SU-DHL-6 (cell line): ENCODE measurements around the gene CSRNP3.

Experiments
- H2AFZ ChIP-seq: fragments of 200-600 bp; sonication (generic); 2 replicates; pipeline ENCODE4 v1.6.1; 2014; ENCODE audit warnings: low read depth, mild to moderate bottlenecking, moderate library complexity, mixed read lengths, antibody characterized with exemption, low read length; ENCODE audit not compliant: severe bottlenecking
- H3F3A ChIP-seq: fragments of 200-600 bp; shearing (Covaris generic); 2 replicates; pipeline ENCODE4 v1.6.0; 2016; ENCODE audit warnings: antibody characterized with exemption, mild to moderate bottlenecking; ENCODE audit not compliant: insufficient read depth
- H3K27ac ChIP-seq: fragments of 200-600 bp; sonication (generic); 2 replicates; pipeline ENCODE4 v1.5.1; 2016; ENCODE audit warnings: low read depth, mild to moderate bottlenecking, low read length, moderate library complexity, mixed read lengths
- H3K27me3 ChIP-seq: fragments of 200-600 bp; sonication (generic), shearing (Covaris generic); 2 replicates; pipeline ENCODE4 v1.6.0; 2014; ENCODE audit warnings: mild to moderate bottlenecking, low read length
- H3K36me3 ChIP-seq: fragments of 200-600 bp; sonication (generic); 2 replicates; pipeline ENCODE4 v1.6.1; 2014; ENCODE audit warnings: mild to moderate bottlenecking, low read length, mixed read lengths
- H3K4me2 ChIP-seq: fragments of 300-600, 200-600 bp; shearing (Covaris generic), sonication (generic); 2 replicates; pipeline ENCODE4 v1.6.0; 2014; ENCODE audit warnings: low read length, low read depth, mild to moderate bottlenecking; ENCODE audit not compliant: poor library complexity, severe bottlenecking
- H3K4me3 ChIP-seq: fragments of 200-600 bp; sonication (generic); 2 replicates; pipeline ENCODE4 v1.5.1; 2014; ENCODE audit warnings: antibody characterized with exemption, low read length, mild to moderate bottlenecking, mixed read lengths; ENCODE audit not compliant: insufficient read depth, poor library complexity, severe bottlenecking
- H3K79me2 ChIP-seq: fragments of 200-600 bp; sonication (generic); 2 replicates; pipeline ENCODE4 v1.6.1; 2014; ENCODE audit warnings: mild to moderate bottlenecking, low read length, moderate library complexity; ENCODE audit not compliant: insufficient read depth
- H3K9ac ChIP-seq: fragments of 200-600 bp; sonication (generic); 2 replicates; pipeline ENCODE4 v1.7.0; 2014; ENCODE audit warnings: mild to moderate bottlenecking, low read length
- H3K9me2 ChIP-seq: fragments of 200-600 bp; sonication (generic); replicated peaks from 2 replicates; pipeline ENCODE4 v1.6.1; 2014; ENCODE audit warnings: low read length; ENCODE audit not compliant: insufficient read depth
- H3K9me3 ChIP-seq: fragments of 200-600 bp; sonication (generic); 2 replicates; pipeline ENCODE4 v1.6.1; 2014; ENCODE audit warnings: low read length, mixed read lengths; ENCODE audit not compliant: insufficient read depth
- H4K20me1 ChIP-seq: fragments of 200-600 bp; sonication (generic); 2 replicates; pipeline ENCODE4 v1.6.1; 2014; ENCODE audit warnings: low read depth, mild to moderate bottlenecking, antibody characterized with exemption, low read length, moderate library complexity, mixed read lengths
- EZH2phosphoT487 ChIP-seq: fragments of 200-600 bp; sonication (generic), shearing (Covaris generic); conservative IDR thresholded peaks from 2 replicates; pipeline ENCODE4 v1.6.1; 2018; ENCODE audit warnings: mild to moderate bottlenecking, antibody characterized with exemption, low read length, moderate library complexity, mixed read lengths
- TF ChIP-seq, protein P1 (sequence below): fragments of 200-600 bp; sonication (generic); IDR thresholded peaks from one replicate; pipeline ENCODE4 v1.5.1; 2017; ENCODE audit warnings: antibody characterized with exemption, mild to moderate bottlenecking, low read length, moderate library complexity; ENCODE audit not compliant: insufficient read depth, poor library complexity, severe bottlenecking

The CSRNP3 gene

DNA sequence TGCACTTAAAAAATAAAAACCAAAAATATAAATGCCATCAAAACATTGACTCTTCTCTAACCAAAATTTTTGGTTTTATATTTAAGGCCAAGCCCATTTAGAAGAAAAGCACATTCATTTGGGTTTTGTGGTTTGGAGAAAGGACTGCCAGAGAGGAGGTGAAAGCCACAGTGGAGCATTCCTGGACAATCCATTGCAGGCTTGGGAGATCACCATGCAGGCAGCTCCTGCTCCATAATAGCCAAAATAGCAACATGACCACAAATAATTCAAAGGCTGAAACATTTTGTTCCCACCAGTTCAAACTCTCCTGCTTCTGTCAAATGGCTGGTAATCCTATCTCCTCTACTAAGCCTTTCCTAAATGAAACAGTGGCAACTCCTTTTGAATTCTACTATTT is 251.0 kb downstream of the CSRNP3 start:
- H3K4me2 ChIP-seq: no peak overlapping the region
- H3K27me3 ChIP-seq: no peaks in the 10 kb centered on the region
- H4K20me1 ChIP-seq: no peaks in the 10 kb centered on the region
- no peaks in the 10 kb centered on the region for H3K79me2 ChIP-seq
- H3K9me2 ChIP-seq: no peaks in the 10 kb centered on the region
- H3K9ac ChIP-seq: no peak overlapping the region
- H3K27ac ChIP-seq: no peak overlapping the region
- H3K9me3 ChIP-seq: no peaks in the 10 kb centered on the region
- no peaks in the 10 kb centered on the region for H3K36me3 ChIP-seq
- H2AFZ ChIP-seq: no peak overlapping the region
- H3F3A ChIP-seq: no peaks in the 10 kb centered on the region
- no peak overlapping the region for H3K4me3 ChIP-seq
- TF ChIP-seq EZH2phosphoT487: no peak

DNA sequence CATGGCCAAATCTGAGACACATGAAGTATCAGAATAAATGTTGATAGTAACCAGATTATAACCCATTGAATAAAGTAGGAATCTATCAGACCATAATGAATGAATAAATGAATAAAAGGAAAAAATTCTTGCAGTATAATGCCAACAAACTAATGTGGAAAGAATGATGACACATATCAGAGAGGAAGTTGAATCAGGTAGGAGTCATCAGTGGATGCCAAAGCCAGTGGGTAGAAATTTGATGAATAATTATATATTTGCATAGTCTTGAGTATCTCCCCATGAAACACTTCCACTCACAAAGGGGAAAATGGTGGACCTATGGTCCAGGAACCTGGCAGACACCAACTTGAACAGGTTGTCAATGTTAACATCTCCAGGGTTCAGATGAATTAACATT is 255.9 kb downstream of the CSRNP3 start:
- Histone ChIP-seq H3K9me3 (no peaks in the 10 kb centered on the region), H3K36me3 (no peaks in the 10 kb centered on the region), H4K20me1 (no peaks in the 10 kb centered on the region), H3K79me2 (no peaks in the 10 kb centered on the region), H3K9ac (no peak overlapping the region), H2AFZ (no peak overlapping the region), H3F3A (no peaks in the 10 kb centered on the region), H3K4me2 (no peak overlapping the region), H3K27me3 (no peaks in the 10 kb centered on the region), H3K27ac (no peak overlapping the region), H3K9me2 (no peaks in the 10 kb centered on the region), H3K4me3 (no peak overlapping the region)
- TF ChIP-seq, protein P1, sequence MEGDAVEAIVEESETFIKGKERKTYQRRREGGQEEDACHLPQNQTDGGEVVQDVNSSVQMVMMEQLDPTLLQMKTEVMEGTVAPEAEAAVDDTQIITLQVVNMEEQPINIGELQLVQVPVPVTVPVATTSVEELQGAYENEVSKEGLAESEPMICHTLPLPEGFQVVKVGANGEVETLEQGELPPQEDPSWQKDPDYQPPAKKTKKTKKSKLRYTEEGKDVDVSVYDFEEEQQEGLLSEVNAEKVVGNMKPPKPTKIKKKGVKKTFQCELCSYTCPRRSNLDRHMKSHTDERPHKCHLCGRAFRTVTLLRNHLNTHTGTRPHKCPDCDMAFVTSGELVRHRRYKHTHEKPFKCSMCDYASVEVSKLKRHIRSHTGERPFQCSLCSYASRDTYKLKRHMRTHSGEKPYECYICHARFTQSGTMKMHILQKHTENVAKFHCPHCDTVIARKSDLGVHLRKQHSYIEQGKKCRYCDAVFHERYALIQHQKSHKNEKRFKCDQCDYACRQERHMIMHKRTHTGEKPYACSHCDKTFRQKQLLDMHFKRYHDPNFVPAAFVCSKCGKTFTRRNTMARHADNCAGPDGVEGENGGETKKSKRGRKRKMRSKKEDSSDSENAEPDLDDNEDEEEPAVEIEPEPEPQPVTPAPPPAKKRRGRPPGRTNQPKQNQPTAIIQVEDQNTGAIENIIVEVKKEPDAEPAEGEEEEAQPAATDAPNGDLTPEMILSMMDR: no peak
- no peak for TF ChIP-seq EZH2phosphoT487
